DMS153 (cell line): ENCODE data around the gene NCK1.
"Not testable (repeated sequence)": the region's sequence is repeated elsewhere in the genome, so short reads cannot be mapped to it uniquely, and the experiment has no call there.

Experiments
- DNase-seq: peaks from one replicate; lab custom pipeline; 2025; lab: John Stamatoyannopoulos, UW

NCK1 gene

DNA sequence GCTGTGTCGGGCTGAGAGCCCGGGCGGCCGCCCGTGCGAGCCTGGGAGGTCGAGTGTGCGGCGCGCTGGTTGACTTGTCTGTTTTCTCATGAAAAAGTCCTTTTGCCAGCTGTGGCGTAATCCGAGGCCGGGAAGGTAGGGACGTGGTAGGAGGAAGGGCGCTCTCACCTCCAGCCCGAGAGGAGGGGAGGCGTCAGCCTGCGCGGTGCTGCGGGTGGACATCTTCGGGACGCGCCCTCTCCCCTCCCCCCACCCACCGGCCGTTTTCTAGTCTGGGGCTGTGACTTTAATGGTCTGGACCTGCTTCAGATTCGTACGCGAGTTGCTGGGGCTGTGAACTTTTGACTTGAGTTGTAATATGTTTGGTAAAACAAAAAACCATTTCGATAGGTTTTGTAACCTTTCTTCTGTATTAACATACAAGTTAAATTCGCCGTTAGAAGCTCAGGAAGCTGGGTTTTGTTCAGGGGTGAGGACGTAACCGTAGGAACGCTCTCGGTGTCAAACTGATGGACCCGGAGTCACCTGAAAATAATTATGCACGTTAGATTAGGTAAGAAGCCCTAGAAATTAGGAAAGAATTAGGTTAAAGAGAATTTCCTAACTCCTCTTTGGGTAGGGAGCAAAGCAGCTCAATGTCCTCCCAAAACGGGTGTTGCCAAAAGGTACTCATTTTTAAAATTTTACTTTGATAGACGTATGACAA lies 762 bp downstream of the NCK1 start:
- peak; percentile 37 for DNase-seq

DNA sequence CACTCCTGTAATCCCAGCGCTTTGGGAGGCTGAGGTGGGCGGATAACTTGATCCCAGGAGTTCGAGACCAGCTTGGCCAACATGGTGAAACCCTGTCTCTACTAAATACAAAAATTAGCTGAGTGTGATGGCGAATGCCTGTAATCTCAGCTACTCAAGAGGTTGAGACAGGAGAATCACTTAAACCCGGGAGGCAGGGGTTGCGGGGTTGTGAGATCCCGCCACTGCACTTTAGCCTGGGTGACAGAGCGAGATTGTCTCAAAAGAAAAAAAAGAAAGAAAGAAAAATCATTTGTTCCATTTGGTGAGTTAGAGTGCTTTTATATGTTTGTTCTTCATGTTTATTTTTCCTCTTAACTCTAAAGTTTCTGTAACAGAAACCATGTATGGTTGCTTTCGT lies 7.3 kb downstream of the NCK1 start:
- no peak for DNase-seq

DNA sequence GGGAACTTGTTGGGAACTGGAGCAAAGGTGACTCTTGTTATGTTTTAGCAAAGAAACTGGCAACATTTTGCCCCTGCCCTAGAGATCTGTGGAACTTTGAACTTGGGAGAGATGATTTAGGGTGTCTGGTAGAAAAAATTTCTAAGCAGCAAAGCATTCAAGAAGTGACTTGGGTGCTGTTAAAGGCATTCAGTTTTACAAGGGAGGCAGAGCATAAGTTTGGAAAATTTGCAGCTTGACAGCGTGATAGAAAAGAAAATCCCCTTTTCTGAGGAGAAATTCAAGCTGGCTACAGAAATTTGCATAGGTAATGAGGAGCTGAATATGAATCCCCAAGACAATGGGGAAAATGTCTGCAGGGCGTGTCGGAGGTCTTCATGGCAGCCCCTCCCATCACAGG lies 10.2 kb downstream of the NCK1 start:
- not testable (repeated sequence) for DNase-seq

DNA sequence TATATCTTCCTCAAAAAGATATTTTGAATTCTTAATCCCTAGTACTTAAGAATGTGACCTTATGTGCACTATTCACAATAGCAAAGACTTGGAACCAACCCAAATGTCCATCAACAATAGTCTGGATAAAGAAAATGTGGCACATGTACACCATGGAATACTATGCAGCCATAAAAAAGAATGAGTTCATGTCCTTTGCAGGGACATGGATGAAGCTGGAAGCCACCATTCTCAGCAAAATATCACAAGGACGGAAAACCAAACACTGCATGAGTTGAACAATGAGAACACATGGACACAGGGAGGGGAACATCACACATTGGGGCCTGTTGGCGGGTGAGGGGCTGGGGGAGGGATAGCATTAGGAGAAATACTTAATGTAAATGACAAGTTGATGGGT lies 17.5 kb downstream of the NCK1 start:
- DNase-seq: not testable (repeated sequence)

DNA sequence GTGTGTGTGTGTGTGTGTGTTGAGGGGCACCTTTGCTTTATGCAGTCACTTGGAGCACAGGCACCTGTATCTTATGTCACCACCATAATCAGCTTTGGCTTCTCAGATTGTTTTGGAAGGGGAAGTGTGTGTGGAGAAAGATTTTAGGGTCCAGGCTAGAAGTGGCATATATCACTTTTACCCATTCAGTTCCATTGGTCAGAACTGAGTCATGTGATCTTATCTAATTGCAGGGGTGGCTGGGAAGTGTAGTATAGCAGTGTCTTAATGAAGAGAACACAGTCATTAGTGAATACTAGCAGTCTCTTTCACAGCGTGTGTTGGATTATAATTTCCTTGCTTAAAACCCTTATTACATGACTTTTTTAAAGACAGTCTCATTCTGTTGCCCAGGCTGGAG lies 20.6 kb downstream of the NCK1 start:
- DNase-seq: no peak

DNA sequence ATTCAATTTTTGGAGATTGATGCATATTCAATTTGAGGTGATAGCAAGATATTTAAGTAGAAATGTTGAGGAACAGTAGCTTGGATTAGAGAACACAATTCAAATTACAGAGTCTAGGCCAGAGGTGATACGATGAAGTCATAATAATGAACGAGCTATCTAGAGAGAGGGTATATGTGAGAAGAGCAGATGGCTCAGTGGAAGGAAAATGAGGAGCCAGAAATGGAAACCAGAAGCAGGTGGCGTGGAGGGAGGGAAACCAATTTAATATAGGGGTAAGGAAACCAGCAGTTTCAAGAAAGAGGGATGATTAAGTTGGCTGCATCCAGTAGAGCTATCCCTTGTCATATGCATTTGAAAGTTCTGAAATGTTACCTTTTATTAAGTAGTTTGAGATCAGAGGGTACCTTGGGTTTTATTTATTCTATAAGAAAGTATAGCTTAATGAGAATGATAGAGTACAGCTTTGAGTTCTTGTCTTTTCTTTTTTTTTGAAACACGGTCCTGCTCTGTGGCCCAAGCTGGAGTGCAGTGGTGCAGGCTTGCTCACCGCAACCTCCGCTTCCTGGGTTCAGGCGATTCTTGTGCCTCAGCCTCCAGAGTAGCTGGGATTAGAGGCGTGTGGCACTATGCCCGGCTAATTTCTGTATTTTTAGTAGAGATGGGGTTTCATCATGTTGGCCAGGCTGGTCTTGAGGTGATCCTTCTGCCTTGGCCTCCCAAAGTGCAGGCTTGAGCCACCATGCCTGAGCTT lies 22.1 kb downstream of the NCK1 start:
- no peak for DNase-seq

DNA sequence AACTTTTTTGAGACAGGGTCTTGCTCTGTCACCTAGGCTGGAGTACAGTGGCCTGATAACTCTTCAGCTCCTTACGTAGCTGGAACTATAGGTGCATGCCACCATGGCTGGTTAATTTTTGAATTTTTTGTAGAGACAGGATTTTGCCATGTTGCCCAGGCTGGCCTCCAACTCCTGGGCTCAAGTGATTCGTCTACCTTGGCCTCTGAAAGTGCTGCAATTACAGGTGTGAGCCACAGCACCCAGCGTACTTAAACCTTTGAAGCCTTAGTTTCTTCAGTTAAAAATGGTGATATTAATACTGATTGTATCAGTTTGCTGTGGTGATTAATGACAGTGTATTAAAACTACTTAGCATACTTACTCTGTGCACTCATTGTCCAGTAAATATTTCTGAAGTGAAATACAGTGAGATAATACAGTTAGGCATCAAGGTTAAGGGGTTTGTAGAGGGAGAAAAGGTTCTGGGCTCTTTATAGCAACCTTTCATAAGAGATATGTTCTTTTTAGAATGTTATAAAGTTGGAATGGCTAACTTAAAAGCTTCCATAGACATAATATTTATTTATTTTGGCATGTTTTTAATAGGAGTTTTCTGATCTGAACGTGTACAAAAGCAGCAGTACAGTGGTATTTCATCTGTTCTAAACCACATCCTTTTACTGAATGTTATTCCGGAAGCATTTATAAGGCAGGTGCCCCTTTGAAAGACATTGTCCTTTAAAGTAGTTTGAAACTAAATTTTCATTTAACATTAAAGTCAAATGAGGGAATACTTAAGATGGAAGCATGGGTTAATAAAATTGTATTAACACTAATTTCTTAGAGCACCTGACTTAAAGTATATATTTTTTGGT lies 23.6 kb downstream of the NCK1 start:
- no peak for DNase-seq

DNA sequence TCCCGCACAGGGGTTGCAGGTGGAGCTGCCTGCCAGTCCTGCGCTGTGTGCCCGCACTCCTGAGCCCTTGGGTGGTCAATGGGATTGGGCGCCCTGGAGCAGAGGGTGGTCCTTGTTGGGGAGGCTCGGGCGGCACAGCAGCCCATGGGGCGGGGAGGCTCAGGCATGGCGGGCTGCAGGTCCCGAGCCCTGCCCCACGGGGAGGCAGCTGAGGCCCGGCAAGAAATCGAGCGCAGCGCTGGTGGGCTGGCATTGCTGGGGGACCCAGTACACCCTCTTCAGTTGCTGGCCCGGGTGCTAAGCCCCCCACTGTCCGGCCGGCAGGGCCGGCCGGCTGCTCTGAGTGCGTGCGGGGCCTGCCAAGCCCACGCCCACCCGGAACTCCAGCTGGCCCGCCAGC lies 27.9 kb downstream of the NCK1 start:
- no peak for DNase-seq

DNA sequence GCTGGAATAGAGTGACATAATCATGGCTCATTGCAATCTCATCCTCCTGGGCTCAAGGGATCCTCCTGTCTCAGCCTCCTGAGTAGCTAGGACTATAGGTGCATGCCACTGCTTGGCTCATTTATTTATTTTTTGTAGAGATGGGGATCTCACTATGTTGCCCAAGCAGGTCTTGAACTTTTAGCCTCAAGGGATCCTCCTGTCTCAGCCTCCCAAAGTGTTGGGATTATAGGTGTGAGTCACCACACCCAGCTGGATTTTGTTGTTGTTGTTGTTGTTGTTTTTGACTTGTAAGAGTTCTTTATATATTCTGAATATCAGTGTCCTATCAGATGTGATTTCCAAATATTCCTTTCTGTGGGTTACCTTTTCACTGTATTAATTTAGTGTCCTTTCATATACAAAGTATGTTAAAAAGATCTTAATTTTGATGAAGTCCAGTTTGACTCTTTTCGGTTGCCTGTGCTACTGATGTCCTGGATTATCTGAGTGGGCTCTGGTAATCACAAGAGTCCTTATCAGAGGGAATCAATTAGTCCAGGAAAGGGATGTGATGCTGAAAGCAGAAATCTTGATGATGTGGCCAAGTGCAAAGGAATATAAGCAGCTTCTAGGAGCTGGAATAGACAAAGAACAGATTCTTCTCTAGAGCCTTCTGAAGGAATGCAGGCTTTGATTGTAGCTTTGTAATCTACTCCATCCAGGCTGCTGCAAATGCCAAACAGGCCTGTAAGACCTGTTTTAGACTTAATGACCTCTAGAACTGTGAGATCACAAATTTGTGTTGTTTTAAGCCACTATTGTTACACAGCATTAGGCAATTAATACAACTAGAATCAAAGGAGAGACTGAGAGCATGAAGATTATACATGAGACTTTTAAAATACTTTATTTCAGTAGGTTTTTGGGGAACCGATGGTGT lies 30.2 kb downstream of the NCK1 start:
- no peak for DNase-seq

DNA sequence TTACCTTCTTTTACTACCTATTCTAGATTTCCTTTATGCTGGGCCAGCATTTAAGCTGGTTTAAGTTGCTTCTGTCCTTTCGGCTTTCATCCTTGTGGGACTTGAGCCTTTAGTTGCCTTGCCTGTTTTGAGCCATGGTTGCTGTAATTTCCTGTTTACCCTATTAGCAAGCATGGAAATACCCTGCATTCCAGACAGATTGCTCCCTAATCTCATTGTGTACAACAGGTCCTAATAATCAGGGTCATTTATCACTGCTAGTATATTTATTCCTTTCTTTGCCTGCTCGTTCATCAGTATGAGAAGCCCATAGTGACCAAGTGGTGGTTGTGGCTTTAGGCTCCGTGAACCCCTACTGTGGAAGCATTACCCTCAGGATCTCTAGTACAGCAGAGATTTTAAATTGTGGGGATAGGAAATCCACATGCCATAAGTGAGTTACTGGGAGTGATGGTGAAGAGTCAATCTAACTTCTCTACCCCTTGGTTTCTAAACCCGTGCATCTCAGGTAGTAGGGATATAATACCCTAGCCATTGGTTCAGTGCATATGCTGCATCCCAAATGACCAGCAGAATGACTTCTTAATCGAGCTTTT lies 31.9 kb downstream of the NCK1 start:
- no peak for DNase-seq

DNA sequence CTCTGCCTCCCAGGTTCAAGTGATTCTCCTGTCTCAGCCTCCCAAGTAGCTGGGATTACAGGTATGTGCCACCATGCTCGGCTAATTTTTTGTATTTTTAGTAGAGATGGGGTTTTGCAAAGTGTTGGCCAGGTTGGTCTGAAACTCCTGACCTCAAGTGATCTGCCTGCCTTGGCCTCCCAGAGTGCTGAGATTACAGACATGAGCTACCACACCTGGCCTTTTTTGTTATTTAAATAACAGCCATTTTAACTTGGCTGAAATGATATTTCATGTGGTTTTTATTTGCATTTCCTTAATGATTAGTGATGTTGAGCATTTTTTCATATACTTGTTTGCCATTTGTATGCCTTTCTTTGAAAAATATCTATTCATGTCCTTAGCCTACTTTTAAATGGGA lies 35.2 kb downstream of the NCK1 start:
- not testable (repeated sequence) for DNase-seq

DNA sequence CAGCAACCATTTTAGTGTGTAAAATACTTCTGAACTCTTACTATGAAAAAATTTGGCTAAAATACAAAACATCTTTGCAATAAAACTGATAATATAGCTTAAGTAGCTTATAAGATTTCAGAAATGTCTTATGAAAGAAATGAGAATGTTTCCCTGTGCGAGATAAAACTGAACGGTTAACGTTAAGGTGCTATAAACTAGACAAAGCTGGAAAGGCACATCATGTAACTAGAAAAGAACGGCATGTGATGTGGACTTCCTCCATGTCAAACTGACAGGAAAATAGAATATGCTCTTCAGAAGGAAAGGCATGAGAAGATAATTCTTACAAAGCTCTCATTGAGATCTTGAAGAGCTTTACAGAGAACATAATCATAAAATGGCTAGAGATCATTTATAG lies 36.5 kb downstream of the NCK1 start:
- DNase-seq: no peak

DNA sequence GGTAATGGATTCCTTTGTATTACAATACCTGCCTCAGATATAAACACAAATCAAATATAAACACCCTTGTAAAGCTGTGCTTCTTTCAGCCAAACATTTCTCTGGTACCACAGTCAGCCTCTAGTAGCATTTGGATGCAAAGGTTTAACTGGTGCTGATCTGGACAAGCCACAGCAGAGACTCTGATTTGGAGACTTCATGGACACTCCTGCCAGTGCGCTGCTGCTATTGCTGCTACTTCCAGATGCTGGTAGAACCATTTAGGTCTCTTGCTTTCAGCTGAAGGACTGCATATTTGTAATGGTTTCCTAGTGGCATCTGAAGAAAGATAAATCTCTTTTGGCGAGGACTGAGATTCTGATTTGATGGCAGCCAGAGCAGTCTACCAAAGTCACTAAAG lies 36.9 kb downstream of the NCK1 start:
- no peak for DNase-seq

DNA sequence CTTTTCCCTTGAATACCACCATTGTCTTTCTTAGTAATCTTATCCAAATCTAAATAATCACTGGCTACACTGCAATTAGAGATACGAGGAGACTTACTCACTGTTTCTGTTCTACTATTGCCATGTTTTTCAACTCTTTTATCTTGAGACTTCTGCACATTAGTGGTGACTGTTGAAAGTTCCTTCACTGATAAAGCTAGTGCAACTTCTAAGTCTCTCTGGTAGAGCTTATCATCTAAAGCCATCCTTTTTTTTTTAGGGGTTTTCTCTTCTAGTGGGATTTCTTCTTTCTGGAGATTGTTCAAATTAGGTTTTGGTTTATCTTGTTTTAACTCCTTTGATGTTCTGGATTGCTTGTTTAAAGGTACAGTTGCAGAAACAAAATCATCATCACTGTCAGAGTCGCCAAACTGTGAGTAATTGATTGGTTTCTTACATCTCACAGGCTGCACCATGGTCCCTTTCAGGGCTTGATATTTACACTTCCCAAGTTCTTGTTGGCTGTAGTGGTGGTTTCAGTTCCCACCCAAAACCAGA lies 37.7 kb downstream of the NCK1 start:
- no peak for DNase-seq

DNA sequence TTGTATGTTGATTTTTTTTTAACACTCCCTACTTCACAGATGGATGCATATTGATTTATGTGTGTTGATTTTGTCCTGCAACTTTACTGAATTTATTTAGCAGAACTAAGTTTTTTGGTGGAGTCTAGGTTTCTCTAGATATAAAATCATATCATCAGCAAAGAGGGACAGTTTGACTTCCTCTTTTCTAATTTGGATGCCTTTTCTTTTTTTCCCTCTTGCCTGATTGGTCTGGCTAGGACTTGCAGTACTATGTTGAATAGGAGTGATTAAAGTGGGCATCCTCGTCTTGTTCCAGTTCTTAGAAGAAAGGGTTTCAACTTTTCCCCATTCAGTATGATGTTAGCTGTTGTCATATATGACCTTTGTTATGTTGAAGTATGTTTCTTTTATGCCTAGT lies 38.7 kb downstream of the NCK1 start:
- DNase-seq: not testable (repeated sequence)

DNA sequence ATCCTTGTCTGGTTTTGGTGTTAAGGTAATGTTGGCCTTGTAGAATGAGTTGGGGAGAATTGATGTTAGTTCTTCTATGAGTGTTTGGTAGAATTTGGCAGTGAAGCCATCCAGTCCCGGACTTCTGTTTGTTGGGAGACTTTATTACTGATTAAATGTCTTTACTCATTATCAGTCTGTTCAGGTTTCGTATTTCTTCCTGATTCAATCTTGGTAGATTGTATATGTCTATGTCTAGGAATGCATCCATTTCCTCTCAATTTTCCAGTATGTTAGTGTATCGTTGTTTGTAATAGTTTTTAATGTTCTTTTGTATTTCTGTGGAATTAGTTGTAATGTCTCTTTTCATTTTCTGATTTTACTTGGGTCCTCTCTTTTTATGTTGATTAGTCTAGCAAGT lies 39.4 kb downstream of the NCK1 start:
- no peak for DNase-seq

DNA sequence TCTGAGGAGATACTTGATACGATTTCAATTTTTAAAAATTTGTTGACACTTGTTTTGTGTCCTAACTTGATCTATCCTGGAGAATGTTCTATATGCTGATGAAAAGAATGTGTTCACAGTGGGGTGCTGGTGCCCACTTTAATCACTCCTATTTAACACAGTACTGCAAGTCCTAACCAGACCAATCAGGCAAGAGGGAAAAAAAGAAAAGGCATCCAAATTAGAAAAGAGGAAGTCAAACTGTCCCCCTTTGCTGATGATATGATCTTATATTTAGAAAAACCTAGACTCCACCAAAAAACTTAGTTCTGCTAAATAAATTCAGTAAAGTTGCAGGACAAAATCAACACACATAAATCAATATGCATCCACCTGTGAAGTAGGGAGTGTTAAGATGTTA lies 40.5 kb downstream of the NCK1 start:
- DNase-seq: not testable (repeated sequence)

DNA sequence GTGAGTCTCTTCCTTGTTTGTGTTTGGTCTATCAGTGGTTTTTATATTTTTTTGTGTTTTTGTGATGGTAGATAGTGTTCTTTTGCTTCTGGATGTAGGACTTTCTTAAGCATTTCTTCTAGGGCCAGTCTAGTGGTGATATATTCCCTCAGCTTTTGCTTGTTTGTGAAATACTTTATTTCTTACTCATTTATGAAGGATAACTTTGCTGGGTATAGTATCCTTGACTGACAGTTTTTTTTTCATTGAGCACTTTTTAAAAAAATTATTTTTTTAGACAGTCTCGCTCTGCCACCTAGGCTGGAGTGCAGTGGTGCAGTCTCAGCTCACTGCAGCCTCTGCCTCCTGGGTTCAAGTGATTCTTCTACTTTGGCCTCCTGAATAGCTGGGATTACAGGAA lies 41.9 kb downstream of the NCK1 start:
- DNase-seq: no peak

DNA sequence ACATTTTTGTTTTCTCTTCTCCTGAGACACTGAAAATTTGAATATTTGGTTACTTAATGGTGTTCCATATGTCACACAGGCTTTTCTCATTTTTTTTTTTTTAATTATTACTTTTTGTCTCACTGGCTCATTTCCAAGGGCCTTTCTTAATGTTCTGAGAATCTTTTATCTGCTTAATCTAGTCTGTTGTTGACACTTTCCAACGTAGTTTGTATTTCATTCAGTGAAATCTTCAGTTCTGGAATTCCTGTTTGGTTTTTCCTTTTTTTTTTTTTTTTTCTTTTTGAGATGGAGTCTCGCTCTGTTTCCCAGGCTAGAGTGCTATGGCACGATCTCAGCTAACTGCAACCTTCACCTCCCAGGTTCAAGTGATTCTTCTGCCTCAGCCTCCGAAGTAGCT lies 42.7 kb downstream of the NCK1 start:
- DNase-seq: no peak

DNA sequence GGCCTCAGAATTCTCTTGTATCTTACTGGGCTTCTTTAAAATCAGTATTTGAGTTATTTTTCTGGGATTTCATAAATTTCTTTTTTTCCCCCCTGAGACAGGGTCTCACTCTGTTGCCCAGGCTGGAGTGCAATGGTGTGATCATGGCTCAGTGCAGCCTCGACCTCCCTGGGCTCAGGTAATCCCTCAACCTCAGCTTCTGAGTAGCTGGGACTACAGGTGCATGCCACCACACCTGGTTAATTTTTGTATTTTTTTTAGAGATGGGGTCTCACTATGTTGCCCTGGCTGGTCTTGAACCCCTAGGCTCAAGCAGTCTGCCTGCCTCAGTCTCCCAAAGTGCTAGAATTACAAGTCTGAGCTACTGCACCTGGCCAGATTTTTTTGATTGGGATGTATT lies 43.5 kb downstream of the NCK1 start:
- no peak for DNase-seq

DNA sequence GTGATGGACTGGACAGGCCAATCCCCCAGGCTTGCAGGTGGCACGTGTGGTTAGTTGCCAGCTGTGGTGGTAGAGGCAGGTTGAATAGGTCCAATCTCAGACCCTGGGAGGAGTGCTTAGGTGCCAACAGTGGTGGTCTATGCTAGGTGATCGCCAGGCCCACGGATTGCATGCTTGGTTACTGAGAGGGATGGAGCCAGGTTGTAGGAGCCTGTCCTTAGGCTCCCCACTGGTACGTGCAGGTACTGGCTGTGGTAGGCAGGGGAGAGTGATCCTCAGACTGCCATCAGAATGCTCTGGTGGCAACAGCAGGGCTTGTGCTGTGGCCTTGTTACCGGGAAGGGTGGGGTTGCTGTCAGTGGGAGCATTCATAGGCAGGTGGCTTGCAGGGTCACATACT lies 44.7 kb downstream of the NCK1 start:
- no peak for DNase-seq
